CD14-positive monocyte (primary cell): ENCODE results near the gene TRRAP. TPM values are rescaled to one million over a fixed set of nuclear protein-coding genes. Genes with fewer than 3 reads are reported as not detected.

Experiments used
- DNase-seq, 3 donors: peaks; one replicate each; pipeline ENCODE4 v3.0.0-alpha.2; 2011 to 2022
- H2AFZ ChIP-seq: 2 replicates; pipeline ENCODE4 v1.6.0; 2012; ENCODE audit warnings: mild to moderate bottlenecking, low read depth, low read length, inconsistent platforms; ENCODE audit not compliant: insufficient read depth, poor library complexity, severe bottlenecking
- H3K27ac ChIP-seq, 2 donors: 1 replicate in 1 of 2; 2 replicates in 1 of 2; pipeline ENCODE4 v1.5.1; 2012 to 2013; ENCODE audit warnings: low read length in 2 of 2, control low read depth in 1 of 2, inconsistent platforms in 1 of 2, low read depth in 1 of 2, mild to moderate bottlenecking in 1 of 2
- H3K27me3 ChIP-seq, 2 donors: one replicate each; pipeline versions ENCODE4 v1.6.0 to v1.6.1; 2011 to 2013; ENCODE audit warnings: low read length in 2 of 2; ENCODE audit not compliant: control insufficient read depth in 2 of 2, insufficient read depth in 2 of 2
- H3K36me3 ChIP-seq, 2 donors: replicated peaks in 1 of 2; 1 replicate in 1 of 2; 2 replicates in 1 of 2; pipeline versions ENCODE4 v1.5.1 to v1.6.1; 2012 to 2013; ENCODE audit warnings: low read length in 2 of 2, control low read depth in 1 of 2, inconsistent platforms in 1 of 2, mild to moderate bottlenecking in 1 of 2; ENCODE audit not compliant: insufficient read depth in 2 of 2, control insufficient read depth in 1 of 2
- H3K4me1 ChIP-seq, 2 donors: 1 replicate in 1 of 2; 2 replicates in 1 of 2; pipeline versions ENCODE4 v1.5.1 to v1.6.1; 2012 to 2013; ENCODE audit warnings: low read length in 2 of 2, control low read depth in 1 of 2, inconsistent platforms in 1 of 2, mild to moderate bottlenecking in 1 of 2, moderate library complexity in 1 of 2; ENCODE audit not compliant: insufficient read depth in 2 of 2, control insufficient read depth in 1 of 2
- H3K4me2 ChIP-seq: replicated peaks from 2 replicates; pipeline ENCODE3; 2012; ENCODE audit warnings: low read length, moderate library complexity, mild to moderate bottlenecking; ENCODE audit not compliant: poor library complexity, severe bottlenecking; ENCODE audit errors: extremely low read depth
- H3K4me3 ChIP-seq, 3 experiments: fragments of 200-600 bp in 1 of 3; sonication (generic) in 1 of 3; replicated peaks in 1 of 3; 1 replicate in 2 of 3; 2 replicates in 1 of 3; pipeline ENCODE4 v1.5.1; 2011 to 2013; ENCODE audit warnings: low read length in 3 of 3, mild to moderate bottlenecking in 3 of 3, control low read depth in 2 of 3, low read depth in 2 of 3, inconsistent platforms in 1 of 3, moderate library complexity in 1 of 3
- H3K79me2 ChIP-seq: 2 replicates; pipeline ENCODE4 v1.6.0; 2012; ENCODE audit warnings: mild to moderate bottlenecking, control low read depth, inconsistent platforms, low read length, moderate library complexity; ENCODE audit not compliant: insufficient read depth
- H3K9ac ChIP-seq: 2 replicates; pipeline ENCODE4 v1.6.0; 2017; ENCODE audit warnings: low read length, mild to moderate bottlenecking; ENCODE audit not compliant: insufficient read depth, poor library complexity, severe bottlenecking
- H3K9me3 ChIP-seq, 2 donors: replicated peaks in 1 of 2; 1 replicate in 1 of 2; 2 replicates in 1 of 2; pipeline versions ENCODE4 v1.5.1 to v1.6.1; 2012 to 2013; ENCODE audit warnings: low read length in 2 of 2, control low read depth in 1 of 2; ENCODE audit not compliant: control insufficient read depth in 1 of 2, insufficient read depth in 1 of 2
- H4K20me1 ChIP-seq: 2 replicates; pipeline ENCODE4 v1.6.0; 2012; ENCODE audit warnings: mild to moderate bottlenecking, low read length, control low read depth, moderate library complexity; ENCODE audit not compliant: insufficient read depth
- H3K27ac Mint-ChIP-seq, 7 donors: one replicate each; pipeline ENCODE4 v1.8.0; 2020; ENCODE audit warnings: mild to moderate bottlenecking in 7 of 7, mixed read lengths in 7 of 7, moderate library complexity in 6 of 7, inconsistent platforms in 2 of 7
- H3K27me3 Mint-ChIP-seq, 3 donors: one replicate each; pipeline ENCODE4 v1.8.0; 2021 to 2022; ENCODE audit warnings: low read depth in 3 of 3, mild to moderate bottlenecking in 3 of 3, mixed read lengths in 3 of 3, moderate library complexity in 3 of 3, inconsistent platforms in 1 of 3
- H3K36me3 Mint-ChIP-seq, 2 donors: one replicate each; pipeline ENCODE4 v1.8.0; 2020; ENCODE audit warnings: mixed read lengths in 2 of 2, inconsistent platforms in 1 of 2, mild to moderate bottlenecking in 1 of 2
- H3K4me1 Mint-ChIP-seq: one replicate; pipeline ENCODE4 v1.8.0; 2020; ENCODE audit warnings: mild to moderate bottlenecking, mixed read lengths
- H3K4me3 Mint-ChIP-seq, 2 donors: one replicate each; pipeline ENCODE4 v1.8.0; 2020; ENCODE audit warnings: mild to moderate bottlenecking in 2 of 2, mixed read lengths in 2 of 2, moderate library complexity in 1 of 2
- H3K9me3 Mint-ChIP-seq, 7 donors: one replicate each; pipeline ENCODE4 v1.8.0; 2020 to 2022; ENCODE audit warnings: mixed read lengths in 7 of 7, mild to moderate bottlenecking in 6 of 7, moderate library complexity in 6 of 7, inconsistent platforms in 2 of 7
- WGBS: methylation state at CpG from one replicate; pipeline ENCODE4 v1.1.5; 2013; ENCODE audit warnings: missing lambda C conversion rate; ENCODE audit not compliant: insufficient coverage; 5-methylcytosine and 5-hydroxymethylcytosine counted together
- intact Hi-C, 2 donors: fragments of 100-400 bp; cut with micrococcal nuclease; formaldehyde crosslinking; loops; one replicate each; pipeline versions ENCODE4 v1.15.0 to v1.15.1; 2023
- polyA plus RNA-seq, 3 donors: library from polyadenylated mRNA; depleted of rRNA in 1 of 3; unstranded in 2 of 3; stranded (reverse) in 1 of 3; fragments of 300-500 nt in 2 of 3; fragments of >200 nt in 1 of 3; fragmentation: Illumina TruSeq in 2 of 3; gene quantifications; 1 replicate in 2 of 3; 2 replicates in 1 of 3; pipeline ENCODE4 v1.2.3, GENCODE V29; 2012 to 2021
- TF ChIP-seq, protein P1 (sequence below): fragments of 200-600 bp; IDR thresholded peaks from one replicate; pipeline ENCODE4 v1.8.0; 2022; ENCODE audit warnings: antibody characterized with exemption, mild to moderate bottlenecking

TRRAP gene
- polyA plus RNA-seq, 3 donors = 0.67 to 12.2 (median 1.2) TPM

GRCh38 chr7:98957766-98958165 is 79.4 kb downstream of the TRRAP start:
- no peak overlapping the region for H3K27ac ChIP-seq
- H3K9ac ChIP-seq = no peak overlapping the region
- TF ChIP-seq, protein P1, sequence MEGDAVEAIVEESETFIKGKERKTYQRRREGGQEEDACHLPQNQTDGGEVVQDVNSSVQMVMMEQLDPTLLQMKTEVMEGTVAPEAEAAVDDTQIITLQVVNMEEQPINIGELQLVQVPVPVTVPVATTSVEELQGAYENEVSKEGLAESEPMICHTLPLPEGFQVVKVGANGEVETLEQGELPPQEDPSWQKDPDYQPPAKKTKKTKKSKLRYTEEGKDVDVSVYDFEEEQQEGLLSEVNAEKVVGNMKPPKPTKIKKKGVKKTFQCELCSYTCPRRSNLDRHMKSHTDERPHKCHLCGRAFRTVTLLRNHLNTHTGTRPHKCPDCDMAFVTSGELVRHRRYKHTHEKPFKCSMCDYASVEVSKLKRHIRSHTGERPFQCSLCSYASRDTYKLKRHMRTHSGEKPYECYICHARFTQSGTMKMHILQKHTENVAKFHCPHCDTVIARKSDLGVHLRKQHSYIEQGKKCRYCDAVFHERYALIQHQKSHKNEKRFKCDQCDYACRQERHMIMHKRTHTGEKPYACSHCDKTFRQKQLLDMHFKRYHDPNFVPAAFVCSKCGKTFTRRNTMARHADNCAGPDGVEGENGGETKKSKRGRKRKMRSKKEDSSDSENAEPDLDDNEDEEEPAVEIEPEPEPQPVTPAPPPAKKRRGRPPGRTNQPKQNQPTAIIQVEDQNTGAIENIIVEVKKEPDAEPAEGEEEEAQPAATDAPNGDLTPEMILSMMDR = no peak
- Mint-ChIP-seq H3K36me3 (peaks cover 93 to 96% of the 10 kb centered on the region in 2 donors), H3K27me3 (no peaks in the 10 kb centered on the region), H3K9me3 (peaks cover 0 to 2% (median 0%) of the 10 kb centered on the region in 7 donors), H3K4me1 (no peaks in the 10 kb centered on the region), H3K4me3 (no peak overlapping the region), H3K27ac (peak overlapping the region in 1 of 7 donors; percentile 76)
- no peaks in the 10 kb centered on the region for H3K9me3 ChIP-seq
- no peak overlapping the region for H3K4me2 ChIP-seq
- DNase-seq = no peak
- no peaks in the 10 kb centered on the region for H3K4me1 ChIP-seq
- H3K27me3 ChIP-seq = no peaks in the 10 kb centered on the region
- H4K20me1 ChIP-seq = no peaks in the 10 kb centered on the region
- intact Hi-C loops = loop anchor here in 1 of 2 donors (5.0 kb wide), 1 partner anchor 35 kb away; no protein-coding TSS in a partner anchor
- whole genome bisulfite sequencing = 97% methylated on average over 10 of the region's 11 CpGs
- no peak overlapping the region for H2AFZ ChIP-seq
- no peaks in the 10 kb centered on the region for H3K79me2 ChIP-seq
- no peak overlapping the region for H3K4me3 ChIP-seq
- peaks cover 96 to 98% of the 10 kb centered on the region in 2 donors for H3K36me3 ChIP-seq

GRCh38 chr7:98958968-98959367 is 80.6 kb downstream of the TRRAP start:
- no peak overlapping the region for H3K4me2 ChIP-seq
- peaks cover 94 to 98% of the 10 kb centered on the region in 2 donors for H3K36me3 ChIP-seq
- H3K9ac ChIP-seq = no peak overlapping the region
- Mint-ChIP-seq H3K4me3 (no peak overlapping the region), H3K36me3 (peaks cover 91 to 95% of the 10 kb centered on the region in 2 donors), H3K27me3 (no peaks in the 10 kb centered on the region), H3K9me3 (peaks cover 0 to 2% (median 0%) of the 10 kb centered on the region in 7 donors), H3K27ac (no peak overlapping the region), H3K4me1 (no peaks in the 10 kb centered on the region)
- H3K27me3 ChIP-seq = no peaks in the 10 kb centered on the region
- DNase-seq = no peak
- WGBS = 94% methylated on average over 8 of the region's 9 CpGs
- no peak overlapping the region for H3K4me3 ChIP-seq
- TF ChIP-seq, protein P1 = no peak
- no peaks in the 10 kb centered on the region for H4K20me1 ChIP-seq
- no peak overlapping the region for H3K27ac ChIP-seq
- no peaks in the 10 kb centered on the region for H3K4me1 ChIP-seq
- H3K79me2 ChIP-seq = no peaks in the 10 kb centered on the region
- intact Hi-C loops = loop anchor here in 1 of 2 donors (5.0 kb wide), 1 partner anchor 37 kb away; no protein-coding TSS in a partner anchor
- H2AFZ ChIP-seq = no peak overlapping the region
- no peaks in the 10 kb centered on the region for H3K9me3 ChIP-seq
